Kasumi-1 (cell line): ENCODE data around the gene ATXN1.

Experiments
- DNase-seq, 2 experiments: peaks; one replicate each; lab custom pipeline; 2025; lab: John Stamatoyannopoulos, UW

Gene ATXN1

DNA sequence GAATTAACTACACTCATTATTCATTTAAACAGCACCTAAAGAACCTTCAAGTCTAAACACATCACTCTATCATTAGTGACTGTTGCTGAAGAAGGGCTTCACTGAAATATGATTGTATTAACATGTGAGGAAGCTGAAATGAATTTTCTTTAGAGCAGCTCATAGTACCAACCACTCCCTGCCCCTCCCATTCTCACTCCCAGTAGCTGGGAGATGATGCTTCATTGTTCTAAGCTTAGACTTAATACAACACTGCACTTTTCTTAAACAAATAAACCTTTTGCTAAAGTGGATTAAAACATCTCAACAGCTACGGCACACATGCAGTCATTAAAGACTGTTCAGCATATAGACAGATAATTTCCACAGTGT, 63.1 kb downstream of the ATXN1 start:
- no peak for DNase-seq

- DNase-seq = no peak
These were observed 63.7 kb downstream of the ATXN1 start for GRCh38 chr6:16697437-16698161.

DNA sequence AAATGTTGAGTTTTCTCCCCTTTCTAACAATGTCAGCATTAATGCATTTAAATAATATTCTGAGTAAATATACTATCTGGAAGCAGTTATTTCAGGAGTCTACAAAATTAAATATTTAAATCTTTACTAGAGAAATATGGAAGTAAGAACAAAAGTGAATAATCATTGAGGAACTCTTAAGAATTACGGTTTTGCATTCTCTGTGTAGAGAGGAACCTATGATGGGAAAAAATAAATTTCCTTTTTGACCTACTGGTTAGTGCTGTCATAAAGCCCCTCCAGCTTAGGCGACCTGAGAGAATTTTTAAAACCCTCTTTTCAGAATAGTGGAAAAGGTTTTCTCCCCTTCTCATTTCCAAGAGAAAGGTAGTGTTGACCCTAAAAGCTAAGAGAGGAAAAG, 64.8 kb downstream of the ATXN1 start:
- DNase-seq = no peak

DNA sequence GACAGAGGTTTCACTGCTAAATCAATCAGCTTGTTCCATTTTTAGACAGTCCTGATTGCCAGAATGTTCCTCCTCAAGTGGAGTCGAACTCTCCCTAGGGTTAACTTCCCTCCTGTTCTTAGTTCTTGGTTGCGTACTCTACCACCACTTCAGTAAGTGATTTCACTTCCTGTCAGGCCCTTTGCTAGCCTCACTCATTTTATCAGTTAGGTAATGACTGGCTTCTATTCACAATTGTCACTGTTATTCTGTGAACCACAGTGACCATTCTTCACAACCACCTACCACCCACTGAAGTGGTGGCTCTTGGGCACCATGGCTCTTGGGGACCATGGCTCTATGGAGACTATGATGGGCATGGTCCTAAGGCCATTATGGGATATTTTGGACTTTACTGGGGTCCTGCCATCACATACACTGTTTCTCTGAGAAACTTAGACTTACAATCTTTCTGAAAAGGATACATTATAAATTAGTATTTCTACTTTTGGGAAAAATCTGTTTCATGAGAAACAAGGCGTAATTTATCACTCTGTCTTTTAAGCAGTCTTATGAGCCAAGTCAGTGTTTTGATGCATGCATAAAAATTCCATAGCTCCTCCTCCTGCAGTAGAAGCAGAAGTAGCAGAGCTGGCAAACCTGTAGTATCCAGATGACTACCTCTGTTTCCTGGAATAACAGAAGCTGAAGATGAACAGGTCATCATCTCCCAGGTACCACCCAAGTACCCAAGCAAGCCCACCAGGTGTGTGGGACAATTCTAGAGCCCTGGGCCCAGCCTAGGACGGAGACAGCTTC, 66.3 kb downstream of the ATXN1 start:
- no peak for DNase-seq

DNA sequence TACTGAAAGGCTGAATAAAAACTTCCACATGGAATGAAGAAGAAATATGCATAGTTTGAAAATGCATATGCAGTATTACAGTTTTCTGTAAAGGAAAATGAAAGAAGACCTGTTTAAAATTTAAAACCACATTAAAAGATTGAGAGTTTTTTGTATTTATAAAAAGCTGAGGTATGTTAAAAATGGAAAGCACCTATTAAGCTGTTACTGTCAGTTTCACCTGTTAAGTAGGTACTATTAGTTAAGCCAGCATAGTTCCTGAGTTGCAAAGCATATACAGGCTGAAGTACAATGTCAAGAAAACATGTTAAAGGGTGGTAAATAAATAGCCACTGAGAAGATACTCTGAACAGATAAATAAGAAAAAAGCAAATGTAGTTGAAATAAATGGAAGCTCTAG, 69.9 kb downstream of the ATXN1 start:
- DNase-seq = no peak

GRCh38 chr6:16690608-16691142, 70.6 kb downstream of the ATXN1 start:
- no peak for DNase-seq

DNA sequence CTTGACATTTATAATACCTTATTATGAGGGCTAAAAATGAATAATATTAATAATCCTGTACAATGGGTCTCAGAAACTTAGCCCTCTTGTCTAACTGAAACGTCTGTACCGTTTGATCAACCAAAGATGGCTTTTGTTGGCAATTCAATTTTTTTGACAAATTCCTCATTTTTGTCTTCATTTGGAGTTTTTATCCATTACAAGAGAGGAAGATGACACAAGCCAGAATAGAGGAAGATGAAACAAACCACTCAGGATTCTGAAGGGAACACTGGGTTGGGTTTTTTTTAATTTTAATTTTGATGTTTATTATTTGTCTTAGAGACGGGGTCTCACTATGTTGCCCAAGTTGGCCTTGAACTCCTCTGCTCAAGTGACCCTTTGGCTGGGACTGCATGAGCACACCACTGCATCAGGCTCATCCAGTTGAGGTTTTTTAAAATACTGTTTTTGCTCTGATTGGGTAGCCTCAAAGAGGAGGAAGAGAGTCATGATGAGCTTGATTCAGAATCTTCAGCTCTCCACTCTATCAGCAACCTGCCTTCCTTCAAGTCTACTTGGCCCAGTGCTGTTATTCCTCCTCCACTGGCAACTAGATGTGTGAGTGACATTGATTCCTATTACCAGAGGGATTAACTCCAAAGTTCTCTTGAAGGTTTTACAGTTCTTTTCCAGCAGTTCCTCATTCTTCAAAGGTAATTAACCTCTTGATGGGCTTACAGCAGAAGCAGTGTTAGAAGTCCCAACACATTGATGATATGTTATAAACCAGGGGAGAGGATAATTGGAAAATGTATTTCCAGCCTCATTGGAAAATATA, 71.3 kb downstream of the ATXN1 start:
- DNase-seq = no peak

DNA sequence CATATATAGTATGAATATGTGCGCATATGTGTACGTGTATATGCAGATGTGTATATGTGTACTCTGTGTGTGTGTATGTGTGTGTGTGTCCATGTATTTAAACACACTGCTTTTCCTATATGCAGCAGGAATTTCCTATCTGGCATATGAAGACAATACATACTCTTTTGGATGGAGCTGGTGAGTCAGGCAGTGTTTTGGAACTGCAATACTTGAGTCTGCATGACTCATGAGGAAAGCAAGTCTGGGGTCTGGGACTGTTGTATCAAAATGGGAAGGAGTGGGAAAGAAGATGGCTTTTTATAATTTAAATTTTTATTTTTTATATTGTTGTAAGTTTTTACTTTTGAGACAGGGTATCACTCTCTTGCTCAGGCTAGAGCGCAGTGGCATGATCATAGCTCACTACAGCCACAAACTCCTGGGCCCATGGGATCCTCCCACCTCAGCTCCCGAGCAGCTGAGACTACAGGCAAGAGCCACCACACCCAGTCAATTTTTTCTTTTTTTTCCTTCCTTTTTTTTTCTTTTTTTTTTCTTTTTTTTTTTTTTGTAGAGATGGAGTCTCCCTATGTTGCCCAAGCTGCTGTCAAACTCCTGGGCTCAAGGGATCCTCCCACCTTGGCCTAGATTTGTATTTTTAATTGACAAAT, 72.2 kb downstream of the ATXN1 start:
- no peak for DNase-seq

GRCh38 chr6:16688436-16688835, 72.8 kb downstream of the ATXN1 start:
- no peak for DNase-seq

DNA sequence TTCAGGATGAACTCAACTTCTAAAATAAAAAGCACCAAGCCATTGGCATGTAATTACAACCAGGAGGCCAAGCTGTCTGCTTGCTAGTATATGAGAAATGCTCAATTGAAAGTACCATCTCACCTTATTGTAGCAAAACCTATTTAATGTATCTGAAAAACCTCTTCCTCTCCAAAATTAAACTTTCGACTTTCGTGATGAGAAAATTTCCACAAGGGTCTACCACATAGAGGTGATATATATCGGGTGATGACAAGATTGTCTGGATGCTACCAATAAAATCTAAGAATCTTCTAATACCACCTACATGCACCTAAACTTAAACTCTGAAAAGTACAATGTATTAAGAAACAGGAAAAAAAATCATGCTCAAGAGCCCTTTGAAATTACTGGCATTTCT, 74.2 kb downstream of the ATXN1 start:
- no peak for DNase-seq

DNA sequence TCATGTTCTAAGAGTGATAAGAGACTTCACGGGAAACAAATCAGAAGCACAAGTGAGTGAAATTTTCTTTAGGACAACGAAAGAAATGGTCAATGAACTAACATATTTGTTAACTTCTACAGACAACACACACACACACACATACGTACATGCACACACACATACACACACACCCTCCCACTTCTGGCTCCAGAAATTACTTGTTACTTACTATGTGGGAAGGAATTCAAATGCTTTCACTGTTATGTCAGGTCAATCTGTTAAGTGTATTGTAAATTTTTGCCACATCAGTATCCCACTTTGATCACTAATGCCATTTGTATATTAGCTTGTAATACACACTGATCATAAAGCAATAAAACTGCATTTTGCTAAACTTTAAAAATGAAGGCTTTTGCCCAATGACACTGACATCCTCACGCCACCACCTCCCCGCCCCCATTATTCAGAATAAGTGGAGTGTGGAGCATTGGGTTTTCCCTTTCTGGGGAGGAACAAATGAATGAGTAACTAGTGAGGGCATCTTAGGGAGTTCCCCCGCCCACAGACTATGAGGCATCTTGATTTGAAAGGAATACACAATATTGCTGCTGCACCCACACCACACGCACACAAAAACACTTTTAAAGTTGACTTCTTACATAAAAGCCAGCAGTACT, 76.2 kb downstream of the ATXN1 start:
- DNase-seq = no peak

GRCh38 chr6:16684195-16684689, 77.0 kb downstream of the ATXN1 start:
- peak; percentile 92 to 94 for DNase-seq

GRCh38 chr6:16683641-16684194, 77.5 kb downstream of the ATXN1 start:
- DNase-seq = no peak

DNA sequence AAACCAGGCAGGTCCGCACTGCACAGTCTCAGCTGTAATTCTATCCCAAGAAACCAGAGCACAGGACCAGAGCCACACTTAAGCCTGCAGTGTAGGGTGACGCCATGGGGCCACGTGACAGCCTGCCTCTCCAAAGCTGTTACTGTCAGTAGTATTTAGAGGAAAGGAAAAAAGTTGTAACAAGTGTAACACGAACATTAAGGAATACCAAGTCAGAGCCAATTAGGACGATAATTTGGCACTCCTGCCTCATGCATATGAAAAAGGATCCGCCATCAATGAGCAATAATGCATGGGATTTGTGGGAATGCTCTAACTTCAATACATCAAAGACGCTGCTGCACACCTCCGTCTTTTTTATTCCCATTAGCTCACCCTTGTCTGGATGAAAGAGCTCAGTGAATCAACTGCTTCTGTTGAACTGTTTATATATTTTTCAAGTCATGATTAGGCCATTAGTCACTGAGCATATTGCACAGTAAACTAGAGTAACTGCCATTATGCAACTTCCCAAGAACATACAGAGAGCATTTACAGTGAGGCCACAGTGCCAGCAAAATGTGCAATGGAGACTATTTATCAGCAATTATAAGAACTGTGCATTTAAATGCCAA, 79.9 kb downstream of the ATXN1 start:
- DNase-seq = peak; percentile 31 to 42

DNA sequence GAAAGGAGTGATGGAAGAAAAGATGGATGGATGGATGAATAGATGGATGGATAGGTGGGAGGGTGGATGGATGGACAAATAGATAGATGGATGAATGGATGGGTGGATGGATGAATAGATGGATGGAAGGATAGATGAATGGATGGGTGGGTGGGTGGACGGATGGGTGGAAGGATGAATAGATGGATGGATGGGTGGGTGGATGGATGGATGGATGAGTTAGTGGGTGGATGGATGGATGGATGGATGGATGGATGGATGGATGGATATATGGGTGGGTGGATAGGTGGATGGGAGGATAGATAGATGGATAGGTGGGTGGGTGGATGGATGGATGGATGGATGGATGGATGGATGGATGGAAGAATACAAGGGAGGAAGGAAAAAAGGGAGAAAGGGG, 82.2 kb downstream of the ATXN1 start:
- no peak for DNase-seq

- no peak for DNase-seq
These were observed 83.8 kb downstream of the ATXN1 start for GRCh38 chr6:16677458-16677857.

DNA sequence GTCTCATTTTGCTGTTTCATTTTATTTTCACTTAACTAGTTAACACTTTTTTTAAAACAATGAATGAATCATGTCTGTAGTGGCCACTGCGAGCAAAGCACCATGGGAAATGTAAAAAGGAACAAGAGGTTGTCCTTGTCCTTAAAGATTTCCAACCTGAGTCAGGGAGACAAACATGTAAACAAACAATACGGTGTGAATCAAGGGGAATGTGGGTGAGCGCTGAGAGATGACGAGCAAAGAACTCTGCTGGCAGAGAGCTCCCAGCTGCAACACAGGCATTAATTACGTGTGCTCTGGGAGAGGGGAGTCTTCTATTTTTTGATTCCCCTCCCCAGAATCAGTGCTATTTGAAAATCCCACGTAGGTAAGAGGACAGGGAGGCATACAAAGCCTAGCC, 84.3 kb downstream of the ATXN1 start:
- no peak for DNase-seq

DNA sequence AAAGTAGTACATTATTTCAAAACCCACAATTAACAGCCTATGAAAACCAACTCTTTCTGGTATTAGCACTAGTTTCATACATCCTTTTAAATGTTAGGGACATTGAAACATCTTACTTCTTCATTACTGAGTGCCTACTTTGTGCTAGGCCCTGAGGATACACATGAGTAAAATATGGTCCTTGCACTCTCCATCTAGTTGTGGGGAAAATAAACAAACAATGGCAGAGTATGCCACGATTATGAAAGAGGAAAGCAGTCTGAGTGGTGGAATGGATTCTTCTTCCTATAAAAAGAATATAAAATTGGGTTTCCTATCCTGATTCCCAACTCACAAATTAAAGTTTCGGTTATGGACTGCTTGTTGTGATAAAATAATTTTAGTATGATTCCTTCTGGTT, 84.9 kb downstream of the ATXN1 start:
- no peak for DNase-seq

DNA sequence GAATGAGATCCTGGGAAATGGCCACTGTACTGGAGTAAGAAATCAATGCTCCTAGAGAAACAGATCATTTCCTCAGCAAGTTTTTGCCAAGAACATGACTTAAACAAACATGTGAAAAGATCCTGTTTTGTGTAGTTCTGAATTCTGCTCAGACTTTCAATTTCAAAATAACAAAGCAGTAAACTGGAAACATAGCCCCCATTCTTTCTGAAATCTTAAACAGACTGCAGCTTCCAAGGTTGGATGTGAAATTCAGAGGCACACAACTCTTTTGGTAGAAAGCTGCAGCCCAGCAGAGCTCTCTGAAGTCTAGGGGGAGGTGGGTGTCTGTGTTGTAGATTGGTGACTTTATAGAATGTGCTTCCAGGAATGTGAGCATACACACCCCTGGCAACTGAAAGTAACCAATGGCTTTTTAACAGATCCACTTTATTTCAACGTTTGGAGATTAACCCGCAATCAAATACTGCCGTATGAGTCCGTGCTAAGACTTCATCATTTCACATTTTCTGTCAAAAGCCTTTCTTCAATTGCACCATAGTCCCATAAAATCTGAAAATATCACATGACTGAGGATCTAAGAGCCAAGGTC, 86.4 kb downstream of the ATXN1 start:
- DNase-seq = no peak
